HG03565 (cell line): ENCODE results near the gene NOXRED1.
"Not testable (repeated sequence)": the region's sequence is repeated elsewhere in the genome, so short reads cannot be mapped to it uniquely, and the experiment has no call there.

ENCODE experiments used
- ATAC-seq: cut with Tn5 transposase; IDR thresholded peaks from one replicate; pipeline ENCODE4 v1.9.1; 2021; ENCODE audit warnings: mild to moderate bottlenecking, moderate library complexity; ENCODE audit not compliant: unreplicated experiment

NOXRED1 gene

DNA sequence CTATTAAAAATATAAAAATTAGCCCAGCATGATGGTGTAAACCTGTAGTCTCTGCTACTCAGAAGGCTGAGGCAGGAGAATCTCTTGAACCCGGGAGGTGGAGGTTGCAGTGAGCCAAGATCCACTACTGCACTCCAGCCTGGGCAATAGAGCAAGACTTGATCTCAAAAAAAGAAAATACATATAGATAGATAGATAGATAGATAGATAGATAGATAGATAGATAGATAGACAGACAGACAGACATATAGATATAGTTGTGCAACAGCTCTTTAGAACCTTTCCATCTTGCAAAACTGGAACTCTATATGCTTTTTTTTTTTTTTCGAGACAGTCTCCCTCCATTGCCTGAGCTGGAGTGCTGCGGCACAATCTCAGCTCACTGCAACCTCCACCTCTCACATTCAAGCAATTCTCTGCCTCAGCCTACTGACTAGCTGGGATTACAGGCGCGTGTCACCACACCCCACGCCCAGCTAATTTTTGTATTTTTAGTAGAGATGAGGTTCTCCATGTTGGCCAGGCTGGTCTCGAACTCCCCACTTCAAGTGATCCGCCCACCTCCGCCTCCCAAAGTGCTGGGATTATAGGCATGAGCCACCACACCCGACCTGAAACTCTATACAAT lies 7.8 kb downstream of the NOXRED1 start:
- ATAC-seq, result not testable (repeated sequence)

DNA sequence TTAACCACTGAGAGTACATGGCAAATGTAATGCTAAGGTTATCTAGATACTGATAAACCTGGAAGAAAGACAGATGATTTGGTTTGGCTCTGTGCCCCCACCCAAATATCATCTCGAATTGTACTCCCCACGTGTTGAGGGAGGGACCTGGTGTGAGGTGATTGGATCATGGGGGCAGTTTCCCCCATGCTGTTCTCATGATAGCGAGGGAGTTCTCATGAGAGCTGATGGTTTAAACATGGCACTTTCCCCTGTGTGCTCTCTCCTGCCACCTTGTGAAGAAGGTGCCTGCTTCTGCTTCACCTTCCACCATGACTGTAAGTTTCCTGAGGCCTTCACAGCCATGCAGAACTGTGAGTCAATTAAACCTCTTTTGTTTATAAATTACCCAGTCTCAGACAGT lies 14.2 kb downstream of the NOXRED1 start:
- no peak for ATAC-seq

DNA sequence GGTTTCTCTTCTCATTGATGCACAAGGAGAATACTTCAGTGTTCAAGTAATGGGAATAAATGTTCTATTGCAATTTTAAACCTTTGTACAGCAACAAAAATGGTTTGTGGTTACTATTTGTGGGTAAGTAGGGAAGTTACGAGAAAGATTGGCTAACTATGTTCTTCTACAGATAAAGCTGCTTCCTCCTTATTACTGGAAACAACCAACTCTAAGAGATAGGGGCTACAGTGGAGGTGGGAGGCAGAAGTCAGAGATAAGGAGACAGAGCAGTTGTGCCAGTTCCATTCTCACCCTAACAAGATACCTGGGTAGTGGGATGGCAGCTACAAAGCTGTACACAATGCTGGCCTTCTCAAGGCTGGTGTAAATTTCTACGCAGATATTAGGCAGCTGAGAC lies 16.2 kb downstream of the NOXRED1 start:
- ATAC-seq, result no peak

DNA sequence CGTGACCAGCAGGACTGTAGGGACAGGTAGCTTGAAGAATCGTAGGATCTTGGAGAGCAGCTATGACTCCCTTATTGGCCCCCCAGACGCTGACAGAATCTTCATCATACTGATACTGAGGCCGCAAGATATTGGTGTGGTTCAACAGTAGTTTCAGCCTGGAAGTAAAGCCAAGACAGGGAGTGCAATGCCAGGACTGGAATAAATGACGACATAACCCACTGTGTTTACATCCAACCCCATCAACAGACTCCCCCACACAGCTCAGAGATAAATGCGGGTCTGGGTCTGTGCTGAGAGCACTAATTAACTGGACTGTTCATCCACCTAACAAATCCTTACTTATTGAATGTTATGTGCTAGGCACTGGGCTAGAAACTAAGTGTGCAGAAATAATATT lies 16.6 kb downstream of the NOXRED1 start:
- ATAC-seq, result no peak

DNA sequence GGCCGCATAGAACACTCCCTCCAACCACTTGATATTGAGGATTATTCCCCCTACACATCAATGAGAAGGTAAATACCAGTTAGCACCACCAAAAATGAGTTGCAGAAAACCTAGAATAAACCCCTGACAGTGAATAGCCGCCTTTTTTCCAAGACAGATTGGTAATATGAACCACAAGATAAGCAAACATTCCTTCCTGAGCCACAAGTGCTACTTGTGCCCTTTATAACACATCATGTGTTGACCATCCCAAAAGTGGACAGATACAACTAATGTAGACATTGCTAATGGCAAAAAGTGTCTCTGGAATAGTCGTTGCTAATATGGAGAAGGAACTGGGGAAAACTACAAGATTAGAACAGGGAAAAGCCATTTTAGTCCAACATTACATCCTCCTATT lies 17.2 kb downstream of the NOXRED1 start:
- no peak for ATAC-seq

DNA sequence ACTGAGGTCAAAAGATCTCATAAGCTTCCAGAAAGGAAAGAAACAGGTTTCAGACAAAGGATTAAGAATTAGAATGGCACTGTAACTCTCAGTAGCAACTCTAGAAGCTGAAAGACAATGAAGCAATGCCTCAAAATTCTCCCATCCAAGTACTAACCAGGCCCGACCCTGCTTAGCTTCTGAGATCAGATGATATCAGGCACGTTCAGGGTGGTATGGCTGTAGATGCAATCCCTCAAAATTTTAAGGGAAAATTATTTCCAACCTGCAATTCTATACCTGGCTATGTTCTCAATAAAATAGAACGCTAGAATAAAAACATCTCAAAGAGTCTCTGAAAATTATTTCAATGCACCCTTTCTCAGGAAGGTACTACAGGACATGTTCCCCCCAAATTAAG lies 19.6 kb downstream of the NOXRED1 start:
- no peak for ATAC-seq

DNA sequence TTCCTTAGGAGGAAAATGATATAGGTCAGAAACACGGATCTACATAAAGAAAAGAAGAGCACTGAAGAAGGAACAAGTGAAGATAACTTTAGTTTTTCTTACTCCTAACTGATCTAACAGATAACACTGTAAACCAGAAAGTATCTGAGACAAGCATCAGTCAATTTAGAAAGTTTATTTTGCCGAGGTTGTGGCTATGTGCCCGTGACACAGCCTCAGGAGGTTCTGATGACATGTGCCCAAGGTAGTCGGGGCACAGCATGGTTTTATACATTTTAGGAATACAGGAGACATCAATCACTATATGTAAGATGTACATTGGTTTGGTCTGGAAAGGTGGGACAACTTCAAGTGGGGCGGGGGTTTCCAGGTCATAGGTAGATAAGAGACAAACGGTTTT lies 23.1 kb downstream of the NOXRED1 start:
- ATAC-seq, result no peak

DNA sequence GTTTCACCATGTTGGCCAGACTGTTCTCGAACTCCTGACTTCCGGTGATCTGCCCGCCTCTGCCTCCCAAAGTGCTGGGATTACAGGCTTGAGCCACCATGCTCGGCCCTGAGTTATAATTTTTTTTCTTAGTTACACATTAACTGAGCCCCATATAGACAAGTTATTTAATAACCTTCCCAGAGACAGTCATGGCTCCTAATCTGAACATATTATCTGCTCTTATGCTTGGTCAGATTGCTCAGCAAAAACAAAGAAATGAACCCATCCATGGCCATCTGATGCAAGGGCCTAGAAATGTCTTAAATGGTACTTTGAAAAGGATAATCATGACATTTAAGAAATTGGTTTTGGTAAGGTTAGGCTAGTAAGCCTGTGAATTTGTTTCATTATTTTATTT lies 33.1 kb downstream of the NOXRED1 start:
- no peak for ATAC-seq

DNA sequence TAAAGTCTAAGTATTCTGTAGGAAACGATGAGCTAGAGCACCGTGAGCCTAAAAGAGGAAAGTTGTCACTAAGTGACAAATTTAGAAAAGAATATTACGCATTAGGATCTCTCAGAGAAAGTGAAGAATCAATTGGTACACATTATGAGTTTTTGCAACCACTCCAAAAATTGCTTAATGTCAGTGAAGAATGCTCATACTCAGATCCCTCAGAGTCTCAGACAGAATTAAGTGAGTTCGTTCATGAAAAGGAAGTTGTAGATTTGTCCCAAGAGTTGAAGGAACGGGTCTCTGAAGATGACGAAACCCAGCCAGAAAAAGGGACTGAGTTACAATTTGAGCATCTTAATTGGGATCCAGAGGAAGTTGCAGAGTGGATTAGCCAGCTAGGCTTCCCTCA lies 44.6 kb downstream of the NOXRED1 start:
- ATAC-seq, result no peak

DNA sequence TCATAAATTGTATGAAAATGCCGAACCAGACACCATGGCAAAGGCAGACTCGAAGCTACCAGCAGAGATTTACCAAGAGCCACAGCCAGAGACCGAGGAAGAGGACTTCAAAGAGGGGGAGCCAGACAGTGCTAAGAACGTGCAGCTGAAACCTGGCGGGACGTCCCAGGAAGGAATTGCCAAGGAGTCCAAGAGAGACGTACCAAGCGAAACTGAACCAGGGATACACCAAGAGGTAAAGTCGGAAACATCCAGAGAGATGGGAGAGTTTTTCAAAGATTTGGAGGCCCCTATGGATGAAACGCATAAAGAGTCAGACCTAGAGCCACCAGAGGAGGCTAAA lies 45.9 kb downstream of the NOXRED1 start:
- no peak for ATAC-seq

DNA sequence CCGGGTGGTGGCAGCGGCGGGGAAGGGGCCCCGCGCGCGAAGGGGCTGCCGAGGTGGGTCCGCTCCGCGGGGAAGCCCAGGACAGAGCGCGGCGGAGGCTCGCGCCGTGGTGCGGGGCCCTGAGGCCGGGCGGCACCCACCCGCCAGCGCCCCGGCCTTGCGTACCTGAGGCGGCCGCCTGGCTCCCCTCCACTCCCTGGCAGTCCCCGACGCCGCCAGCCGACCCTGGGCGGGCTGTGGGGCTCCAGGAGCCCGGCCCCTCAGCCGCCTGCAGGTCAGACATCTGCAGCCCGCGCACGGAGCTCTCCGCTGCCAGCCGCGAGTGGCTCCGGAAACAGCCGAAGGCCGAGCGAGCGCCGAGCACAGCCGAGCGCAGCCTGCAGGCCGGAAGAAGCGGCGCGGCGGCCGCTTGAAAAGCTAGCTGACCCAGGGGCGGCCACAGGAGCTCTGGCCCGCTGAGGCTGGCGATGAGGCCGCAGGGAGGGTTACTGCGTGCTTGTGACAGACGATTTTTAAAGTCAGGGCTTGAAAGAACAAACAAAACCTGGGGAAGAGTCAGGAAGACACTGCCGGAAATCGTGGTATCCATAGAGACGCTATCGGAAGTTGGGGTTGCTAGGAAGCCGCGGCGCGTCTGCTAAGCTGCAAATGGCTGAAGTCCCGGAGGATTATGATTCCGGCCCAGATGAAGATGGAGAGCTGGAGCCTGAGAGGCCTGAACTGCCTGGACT lies 46.4 kb downstream of the NOXRED1 start, which contains the start of the genes SAMD15 and TMED8:
TSS of gene SAMD15 (plus strand) at position 609 of the 731 bp plus-strand sequence. CDS start at position 649, 40 bp downstream.
TSS of gene TMED8 (minus strand) at position 324 of the 731 bp plus-strand sequence. CDS start at position 283, 41 bp downstream.
- peak; percentile 67 for ATAC-seq

DNA sequence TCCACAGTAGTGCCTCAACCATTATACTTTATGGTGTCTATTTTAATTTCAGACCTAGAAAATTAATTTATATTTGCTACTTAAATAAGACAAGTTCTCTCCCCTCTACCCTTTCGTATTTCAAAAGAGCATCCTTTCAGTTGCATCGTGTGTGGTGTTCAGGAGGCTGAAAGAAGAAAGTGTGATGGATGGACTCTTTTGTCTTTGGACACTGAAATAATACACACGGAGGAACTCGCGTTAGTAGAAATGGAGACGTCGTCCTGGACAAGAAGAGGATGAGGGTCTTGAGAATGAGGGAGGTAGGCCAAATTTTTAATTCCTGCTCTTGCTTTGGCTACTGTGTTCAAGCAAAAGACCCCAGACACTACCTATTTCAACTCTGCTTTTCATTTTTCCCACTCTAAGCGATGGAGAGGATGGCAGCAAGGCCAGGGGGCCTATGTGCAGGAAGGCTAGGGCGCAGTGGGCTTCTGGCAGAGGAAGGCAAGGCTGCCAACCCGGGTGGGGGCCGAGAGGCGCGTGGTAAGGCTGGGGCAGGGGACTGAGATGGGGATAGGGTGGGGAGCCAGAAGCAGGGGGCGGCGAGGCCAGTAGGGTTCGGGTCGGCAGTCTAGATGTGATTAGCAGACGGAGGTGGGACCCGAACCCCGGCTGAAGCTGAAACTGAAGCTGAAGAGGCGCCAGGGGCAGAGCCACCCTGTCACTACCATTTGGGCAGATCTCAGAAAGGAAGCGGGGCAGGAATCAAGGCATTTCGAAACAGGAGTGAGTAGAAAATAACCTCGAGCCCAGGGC lies 47.2 kb downstream of the NOXRED1 start:
- no peak for ATAC-seq

DNA sequence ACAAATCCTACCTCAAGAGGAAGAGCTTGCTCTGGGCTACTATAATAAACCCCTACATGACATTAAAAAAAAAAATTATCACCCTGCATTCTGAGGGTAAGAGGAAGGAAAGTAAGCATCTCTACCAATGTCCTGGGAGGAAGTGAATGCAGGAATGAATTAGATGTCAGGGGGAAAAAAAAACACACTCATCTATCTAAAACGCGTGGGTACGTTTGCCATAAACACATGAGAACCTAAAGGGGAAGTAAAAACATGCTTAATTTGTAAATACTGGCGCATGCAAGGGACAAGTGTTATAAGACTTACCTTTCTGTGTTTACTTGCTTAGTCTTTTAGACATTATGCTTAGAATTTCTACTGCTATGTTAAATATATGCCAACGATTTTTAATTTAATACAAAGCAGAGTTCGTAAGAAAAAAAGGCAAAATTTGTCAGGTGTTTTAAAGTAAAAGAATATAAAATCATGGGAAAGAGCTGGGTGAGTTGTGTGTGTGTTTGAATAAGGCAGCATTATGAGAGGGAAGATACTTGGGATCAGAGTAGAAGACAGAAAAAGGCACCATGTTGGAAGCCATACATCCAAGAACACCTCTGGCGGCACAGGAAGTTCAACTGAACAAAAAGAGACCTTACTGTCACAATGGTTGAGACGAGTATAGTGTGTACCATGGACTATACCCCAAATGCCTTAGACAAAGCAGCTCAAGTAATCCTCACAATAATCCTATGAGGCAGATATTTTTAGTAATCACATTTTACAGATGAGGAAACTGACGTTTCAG lies 48.0 kb downstream of the NOXRED1 start:
- no peak for ATAC-seq

DNA sequence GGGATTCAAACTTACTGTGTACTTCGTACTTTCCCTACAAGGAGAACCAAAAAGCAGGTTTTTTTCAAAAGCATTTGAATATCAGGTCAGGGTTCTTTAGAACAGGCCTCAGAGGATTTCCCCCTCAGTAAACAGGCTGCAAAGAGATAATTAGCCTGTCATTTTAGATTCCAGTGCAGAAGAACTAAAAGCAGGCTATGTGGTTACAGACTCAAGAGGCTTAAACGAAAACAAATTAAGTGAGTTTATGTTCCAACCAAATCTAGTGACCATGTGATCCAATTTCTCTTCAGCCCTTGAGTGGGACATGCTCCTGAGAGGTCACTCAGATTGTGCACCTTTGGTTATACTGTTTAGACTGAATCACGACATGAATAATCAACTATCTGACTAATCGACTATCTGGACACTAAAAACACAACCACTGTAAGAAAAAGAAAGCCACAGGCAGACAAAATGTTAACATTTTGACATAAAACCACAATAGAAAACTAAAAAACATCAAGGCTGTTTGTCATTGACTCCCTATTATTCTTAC lies 51.0 kb downstream of the NOXRED1 start:
- peak; percentile 30 for ATAC-seq

DNA sequence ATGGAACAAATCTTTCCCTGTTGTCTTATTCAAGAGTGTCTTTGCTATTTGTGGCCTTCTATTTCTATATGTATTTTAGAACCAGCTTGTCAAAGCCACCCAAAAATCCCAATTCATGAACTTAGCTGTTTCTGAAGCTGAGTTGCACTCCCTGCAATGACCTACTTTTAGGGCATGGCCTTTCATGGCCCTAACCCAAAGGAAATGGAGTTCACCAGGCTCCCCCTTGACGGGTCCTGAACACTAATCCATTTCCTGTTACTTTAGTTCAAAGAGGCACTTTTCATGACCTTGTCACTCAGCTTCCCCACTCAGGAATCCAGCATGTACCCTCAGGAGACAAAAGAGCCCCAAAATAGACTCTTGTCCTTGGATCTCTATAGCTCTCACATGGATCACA lies 54.0 kb downstream of the NOXRED1 start:
- no peak for ATAC-seq

DNA sequence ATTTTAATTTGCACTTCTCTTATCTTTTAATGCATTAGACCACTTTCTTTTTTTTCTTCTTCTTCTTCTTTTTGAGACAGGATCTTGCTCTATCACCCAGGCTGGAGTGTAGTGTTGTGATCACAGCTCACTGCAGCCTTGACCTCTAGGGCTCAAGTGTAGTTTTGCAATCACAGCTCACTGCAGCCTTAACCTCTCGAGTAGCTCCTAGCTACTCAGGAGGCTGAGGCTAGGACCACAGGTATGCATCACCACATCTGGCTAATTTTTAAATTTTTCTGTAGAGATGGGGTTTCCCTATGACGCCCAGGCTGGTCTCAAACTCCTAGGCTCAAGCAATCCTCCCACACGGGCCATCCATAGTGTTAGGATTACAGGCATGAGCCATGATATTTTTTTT lies 59.2 kb downstream of the NOXRED1 start:
- no peak for ATAC-seq

DNA sequence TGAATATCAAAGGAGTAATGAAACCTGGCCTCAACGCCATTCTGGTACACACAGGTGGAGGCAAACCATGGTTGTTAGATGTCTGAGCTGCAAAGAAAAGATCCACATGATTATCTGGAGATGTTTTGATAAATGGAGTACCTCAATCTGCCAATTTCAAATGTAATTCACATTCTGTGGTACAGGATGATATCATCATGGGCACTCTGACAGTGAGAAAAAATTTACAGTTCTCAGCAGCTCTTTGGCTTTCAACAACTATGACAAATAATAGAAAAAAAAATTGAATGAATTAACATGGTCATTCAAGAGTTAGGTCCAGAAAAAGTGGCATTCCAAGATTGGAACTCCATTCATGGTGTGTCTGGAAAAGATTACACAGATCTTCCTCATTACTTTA lies 63.7 kb downstream of the NOXRED1 start:
- ATAC-seq, result no peak

DNA sequence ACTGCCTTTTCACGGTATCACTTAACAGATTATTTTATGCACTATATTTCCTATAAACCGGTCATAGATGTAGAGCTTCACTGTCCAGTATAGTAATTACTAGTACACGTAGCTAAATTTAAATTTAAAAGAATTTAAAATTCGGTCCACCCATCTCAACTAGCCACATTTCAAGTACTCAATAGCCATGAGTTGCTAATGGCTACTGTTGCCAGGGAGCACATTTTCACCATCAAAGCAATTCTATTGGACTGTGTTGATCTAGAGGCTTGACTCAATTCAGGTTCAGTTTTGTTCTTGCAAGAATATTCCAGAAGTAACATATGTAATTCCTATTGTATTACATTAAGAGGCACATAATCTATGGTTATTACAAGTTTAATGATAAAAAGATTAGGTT lies 66.4 kb downstream of the NOXRED1 start:
- ATAC-seq, result no peak

DNA sequence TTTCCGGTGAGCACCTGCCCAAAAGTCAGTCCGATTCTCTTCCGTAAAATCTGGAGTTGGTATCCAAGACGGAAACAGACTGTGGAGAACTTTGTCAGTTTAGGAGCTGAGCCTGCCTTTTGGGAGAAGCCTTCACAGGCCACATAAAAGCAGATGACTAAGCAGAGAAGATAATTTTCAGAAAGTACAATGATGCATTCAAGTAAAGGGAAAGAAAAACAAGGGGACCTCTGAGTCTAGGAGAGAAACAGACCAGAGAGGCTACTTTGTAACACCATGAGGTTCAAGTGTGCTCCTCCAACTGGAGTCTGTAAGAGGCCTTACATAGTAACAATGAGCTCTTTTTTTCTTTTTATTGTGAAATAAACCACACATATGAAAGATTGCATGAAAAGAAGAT lies 67.5 kb downstream of the NOXRED1 start:
- no peak for ATAC-seq

DNA sequence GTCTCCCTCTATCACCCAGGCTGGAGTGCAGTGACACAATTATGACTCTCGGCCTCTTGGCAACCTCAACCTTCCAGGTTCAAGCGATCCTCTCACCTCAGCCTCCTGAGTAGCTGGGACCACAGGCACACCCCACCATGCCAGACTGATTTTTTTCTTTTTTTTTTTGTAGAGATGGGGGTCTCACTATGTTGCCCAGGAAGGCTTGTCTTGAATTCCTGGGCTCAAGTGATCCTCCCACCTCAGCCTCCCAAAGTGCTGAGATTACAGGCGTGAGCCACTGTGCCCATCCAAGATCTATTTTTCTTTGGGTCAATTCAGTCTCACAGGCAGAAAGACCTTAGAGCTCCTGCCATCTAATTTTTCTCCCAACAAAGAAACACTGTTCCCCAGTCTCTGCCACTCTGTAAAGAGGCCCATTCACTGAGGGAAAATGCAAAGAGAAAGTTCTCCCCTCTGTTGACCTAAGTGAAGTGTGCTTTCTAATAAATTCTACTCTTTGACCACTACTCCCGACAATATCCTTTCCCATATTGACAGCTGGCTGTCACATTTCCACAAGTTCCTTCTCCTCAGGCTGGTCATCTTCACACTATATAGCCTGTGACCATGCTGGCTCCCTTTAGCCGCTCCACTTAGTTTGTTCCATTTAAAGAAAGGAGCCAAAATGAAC lies 69.7 kb downstream of the NOXRED1 start:
- no peak for ATAC-seq
